ENCODE measurements around the gene HBS1L.

HBS1L gene

GRCh38 chr6:135084001-135084915 lies 29.6 kb upstream of the HBS1L start:
- DNase-seq (ENCODE audit: low read depth in 1 of 2, low spot score in 1 of 2): no peak
- H3K4me3 ChIP-seq (replicated peaks; ENCODE audit: insufficient read depth, low read length): no peak overlapping the region

GRCh38 chr6:135081966-135082365 lies 27.3 kb upstream of the HBS1L start:
- no peak overlapping the region for H3K27ac ChIP-seq (replicated peaks)
- TF ChIP-seq REST (IDR thresholded peaks at IDR 0.05; ENCODE audit: insufficient replicate concordance, low read depth) (no peak), GABPA (IDR thresholded peaks at IDR 0.05; ENCODE audit: low read depth) (no peak), CTCF (IDR thresholded peaks at IDR 0.05; ENCODE audit: insufficient read depth, low read length) (no peak), SPI1 (IDR thresholded peaks at IDR 0.05; ENCODE audit: borderline replicate concordance, low read depth) (no peak), POLR2AphosphoS5 (IDR thresholded peaks at IDR 0.05; ENCODE audit: low read depth) (no peak)
- H3K4me3 ChIP-seq (replicated peaks; ENCODE audit: insufficient read depth, low read length): no peak overlapping the region
- DNase-seq (ENCODE audit: low read depth in 1 of 2, low spot score in 1 of 2): no peak
- no peaks in the 10 kb centered on the region for H3K27me3 ChIP-seq (ENCODE audit: insufficient read depth, poor library complexity, severe bottlenecking)

More at GRCh38 chr6:135084001-135084915, 29.6 kb upstream of the HBS1L start:
- Histone ChIP-seq H3K27ac (replicated peaks) (no peak overlapping the region), H3K27me3 (ENCODE audit: insufficient read depth, poor library complexity, severe bottlenecking) (no peaks in the 10 kb centered on the region)
- no peak for TF ChIP-seq GABPA (IDR thresholded peaks at IDR 0.05; ENCODE audit: low read depth)

GRCh38 chr6:135075018-135075417 lies 20.4 kb upstream of the HBS1L start:
- H3K27me3 ChIP-seq (ENCODE audit: insufficient read depth, poor library complexity, severe bottlenecking): no peaks in the 10 kb centered on the region
- TF ChIP-seq POLR2AphosphoS5 (IDR thresholded peaks at IDR 0.05; ENCODE audit: low read depth): no peak

GRCh38 chr6:135073756-135074393 lies 19.3 kb upstream of the HBS1L start:
- no peak for TF ChIP-seq SPI1 (IDR thresholded peaks at IDR 0.05; ENCODE audit: borderline replicate concordance, low read depth)
- TF ChIP-seq GABPA (IDR thresholded peaks at IDR 0.05; ENCODE audit: low read depth): no peak
- TF ChIP-seq POLR2AphosphoS5 (IDR thresholded peaks at IDR 0.05; ENCODE audit: low read depth): no peak
- no peak for TF ChIP-seq REST (IDR thresholded peaks at IDR 0.05; ENCODE audit: insufficient replicate concordance, low read depth)
- TF ChIP-seq CTCF (IDR thresholded peaks at IDR 0.05; ENCODE audit: insufficient read depth, low read length): no peak
- Histone ChIP-seq H3K27ac (replicated peaks) (no peak overlapping the region), H3K27me3 (ENCODE audit: insufficient read depth, poor library complexity, severe bottlenecking) (no peaks in the 10 kb centered on the region), H3K4me3 (replicated peaks; ENCODE audit: insufficient read depth, low read length) (no peak overlapping the region)
- DNase-seq (ENCODE audit: low read depth in 1 of 2, low spot score in 1 of 2): no peak

More at GRCh38 chr6:135075018-135075417, 20.4 kb upstream of the HBS1L start:
- H3K27ac ChIP-seq (replicated peaks): no peak overlapping the region
- DNase-seq (ENCODE audit: low read depth in 1 of 2, low spot score in 1 of 2): no peak
- no peak overlapping the region for H3K4me3 ChIP-seq (replicated peaks; ENCODE audit: insufficient read depth, low read length)

All from HL-60 (cell line).